GM20000 (cell line): ENCODE results near the gene LEFTY1.

Experiments used
- DNase-seq: peaks from one replicate; pipeline ENCODE4 v3.0.0; 2012; ENCODE audit warnings: low spot score
- CTCF ChIP-seq: IDR thresholded peaks from 2 replicates; pipeline ENCODE4 v1.5.1; 2012; ENCODE audit warnings: mild to moderate bottlenecking, control low read depth; ENCODE audit errors: extremely low read depth, missing control alignments

LEFTY1 gene

DNA sequence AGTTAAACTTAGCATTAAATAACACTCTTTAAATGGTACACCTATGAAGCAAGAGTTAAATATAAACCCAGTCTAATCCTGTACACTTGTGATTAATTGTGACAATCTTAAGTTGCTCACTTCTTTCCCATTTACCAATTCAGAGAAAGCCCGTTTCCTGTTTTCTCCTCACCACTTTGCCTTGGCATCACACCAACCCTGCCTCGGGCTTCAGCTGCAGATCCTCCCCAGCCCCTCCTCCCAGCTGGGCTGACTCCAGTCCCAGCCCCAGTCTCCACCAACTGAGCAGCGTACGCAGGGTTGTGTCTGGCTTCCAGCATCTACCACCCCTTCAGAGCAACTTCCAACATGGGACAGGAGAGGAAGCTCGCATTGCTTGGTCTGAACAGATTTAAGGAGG is 31.0 kb upstream of the LEFTY1 start:
- no peak for DNase-seq
- TF ChIP-seq CTCF, result no peak

GRCh38 chr1:225918280-225918679 is 29.3 kb upstream of the LEFTY1 start:
- no peak for DNase-seq
- TF ChIP-seq CTCF, result no peak

DNA sequence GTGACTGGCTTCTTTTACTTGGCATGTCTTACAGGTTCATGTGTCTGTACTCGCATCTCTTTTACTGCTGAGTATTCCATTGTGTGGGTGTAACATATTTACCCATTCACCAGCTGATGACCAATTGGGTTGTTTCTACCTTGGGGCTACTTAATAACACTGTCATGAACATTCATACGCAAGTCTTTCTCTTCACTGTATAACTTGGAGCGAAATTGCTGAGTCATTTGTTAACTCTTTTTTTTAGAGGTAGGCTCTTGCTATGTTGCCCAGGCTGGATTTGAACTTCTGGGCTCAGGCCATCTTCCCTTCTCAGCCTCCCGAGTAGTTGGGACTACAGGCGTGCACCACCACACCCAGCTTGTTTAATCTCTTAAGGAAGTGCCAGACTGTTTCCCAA is 28.6 kb upstream of the LEFTY1 start:
- TF ChIP-seq CTCF, result no peak
- no peak for DNase-seq

DNA sequence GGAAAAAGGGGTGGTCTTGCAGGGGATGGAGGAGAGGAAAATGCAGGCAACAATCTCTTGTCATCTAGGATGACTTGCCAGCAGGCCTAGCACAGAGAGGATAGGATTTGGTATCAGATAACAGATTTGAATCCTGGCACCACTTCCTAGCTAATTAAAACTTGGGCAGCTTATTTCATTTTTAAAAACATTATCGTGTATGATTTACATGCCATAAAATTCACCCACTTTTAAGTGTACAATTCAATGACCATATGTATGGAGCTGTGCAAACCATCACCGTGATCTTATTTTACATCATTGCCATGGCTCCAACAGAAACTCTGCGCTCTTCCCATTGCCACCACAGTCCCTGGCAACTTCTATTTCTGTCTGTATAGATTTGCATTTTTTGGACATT is 28.2 kb upstream of the LEFTY1 start:
- no peak for DNase-seq
- no peak for TF ChIP-seq CTCF

DNA sequence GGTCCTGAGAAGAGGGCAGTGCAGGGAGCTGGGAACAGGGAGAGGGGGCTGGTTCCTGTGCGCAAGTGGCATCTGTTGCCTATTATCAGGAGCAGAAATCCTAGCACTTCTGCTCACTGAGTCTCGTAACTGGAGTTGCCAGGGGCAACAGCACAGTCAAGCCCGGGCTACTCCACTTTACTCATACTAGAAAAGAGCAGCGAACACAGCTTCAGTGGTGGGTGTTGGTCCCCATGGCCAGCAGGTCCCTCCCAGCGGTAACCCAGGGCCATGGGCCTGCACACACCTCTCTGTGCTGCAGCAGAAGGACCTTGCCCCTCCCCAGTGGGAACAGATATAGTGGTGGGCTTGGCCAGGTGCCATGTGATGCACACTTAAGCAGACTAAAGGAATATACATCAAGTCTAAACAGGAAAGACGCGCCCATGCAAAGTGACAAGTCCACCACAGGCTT is 26.6 kb upstream of the LEFTY1 start:
- no peak for DNase-seq
- TF ChIP-seq CTCF, result no peak

GRCh38 chr1:225914947-225915346 is 26.0 kb upstream of the LEFTY1 start:
- no peak for DNase-seq

DNA sequence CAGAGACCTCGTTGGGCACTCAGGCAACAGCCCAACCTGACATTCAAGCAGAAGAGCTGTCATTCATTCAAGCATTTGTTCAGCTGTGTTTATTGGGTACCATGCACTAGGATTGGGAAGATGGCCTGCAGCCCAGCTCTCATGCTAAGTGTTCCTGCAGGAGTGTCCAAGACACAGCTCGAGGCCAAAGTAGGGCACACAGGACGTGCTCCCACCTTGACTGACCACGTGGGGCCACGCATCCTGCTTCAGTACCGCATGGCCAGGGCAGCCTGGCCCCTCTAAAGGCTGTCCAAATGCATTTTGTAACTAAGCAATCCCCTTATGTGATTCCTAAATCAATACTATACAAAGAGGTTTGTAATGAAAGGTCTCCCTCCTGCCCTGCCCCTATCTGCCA is 25.4 kb upstream of the LEFTY1 start:
- TF ChIP-seq CTCF, result no peak

More at GRCh38 chr1:225914947-225915346, 26.0 kb upstream of the LEFTY1 start:
- no peak for TF ChIP-seq CTCF

More for the DNA sequence above, 25.4 kb upstream of the LEFTY1 start:
- DNase-seq, result no peak
